Measurements from ENCODE around the gene GPR158. TPM values are rescaled to one million over a fixed set of nuclear protein-coding genes. Genes with fewer than 3 reads are reported as not detected.

The GPR158 gene
- total RNA-seq, 1 experiment from 2014 or later, result not detected

DNA sequence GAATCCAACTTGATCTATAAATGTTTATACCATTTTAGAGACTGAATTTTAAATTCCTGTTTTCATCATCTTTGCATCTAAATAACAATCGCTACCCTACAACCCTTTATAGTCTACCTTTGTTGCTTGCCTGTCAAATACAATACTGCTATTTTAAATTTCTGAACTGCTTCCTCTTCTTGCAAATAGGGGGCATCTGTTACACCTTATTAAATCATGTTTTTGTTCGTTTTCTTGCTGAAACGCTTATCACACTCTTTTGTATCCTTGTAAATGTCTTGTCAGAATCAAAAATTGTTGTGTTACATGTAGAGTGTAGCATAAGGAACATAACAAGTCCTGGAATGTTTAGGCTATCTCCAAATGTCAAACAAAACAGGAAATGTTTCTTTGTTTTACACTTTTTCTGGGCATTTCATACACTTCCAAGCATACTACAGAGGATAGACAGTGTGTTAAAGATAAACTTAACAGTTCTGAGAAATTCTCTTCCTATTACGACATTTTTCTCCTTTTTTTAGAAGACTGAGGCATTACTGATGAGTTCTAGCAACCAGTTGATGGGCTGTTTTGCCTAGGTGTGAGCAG is 281.3 kb downstream of the GPR158 start:
- no peak overlapping the region for H2AFZ ChIP-seq (ENCODE audit: low read length)
- intact Hi-C loops (cut with micrococcal nuclease), result no loop called here
- no peaks in the 10 kb centered on the region for H3K36me3 ChIP-seq (ENCODE audit: low read depth, low read length)
- DNase-seq, result no peak
- H3K27ac ChIP-seq (ENCODE audit: low read length), result no peak overlapping the region
- ChIA-PET CTCF (no interaction called here), POLR2A (ENCODE audit: unreplicated experiment) (no interaction called here)
- no peak overlapping the region for H3K9ac ChIP-seq (ENCODE audit: low read length)
- H3K79me2 ChIP-seq (ENCODE audit: low read length), result no peaks in the 10 kb centered on the region
- no peaks in the 10 kb centered on the region for H3K9me2 ChIP-seq (replicated peaks; ENCODE audit: low read length)
- TF ChIP-seq, protein P1, sequence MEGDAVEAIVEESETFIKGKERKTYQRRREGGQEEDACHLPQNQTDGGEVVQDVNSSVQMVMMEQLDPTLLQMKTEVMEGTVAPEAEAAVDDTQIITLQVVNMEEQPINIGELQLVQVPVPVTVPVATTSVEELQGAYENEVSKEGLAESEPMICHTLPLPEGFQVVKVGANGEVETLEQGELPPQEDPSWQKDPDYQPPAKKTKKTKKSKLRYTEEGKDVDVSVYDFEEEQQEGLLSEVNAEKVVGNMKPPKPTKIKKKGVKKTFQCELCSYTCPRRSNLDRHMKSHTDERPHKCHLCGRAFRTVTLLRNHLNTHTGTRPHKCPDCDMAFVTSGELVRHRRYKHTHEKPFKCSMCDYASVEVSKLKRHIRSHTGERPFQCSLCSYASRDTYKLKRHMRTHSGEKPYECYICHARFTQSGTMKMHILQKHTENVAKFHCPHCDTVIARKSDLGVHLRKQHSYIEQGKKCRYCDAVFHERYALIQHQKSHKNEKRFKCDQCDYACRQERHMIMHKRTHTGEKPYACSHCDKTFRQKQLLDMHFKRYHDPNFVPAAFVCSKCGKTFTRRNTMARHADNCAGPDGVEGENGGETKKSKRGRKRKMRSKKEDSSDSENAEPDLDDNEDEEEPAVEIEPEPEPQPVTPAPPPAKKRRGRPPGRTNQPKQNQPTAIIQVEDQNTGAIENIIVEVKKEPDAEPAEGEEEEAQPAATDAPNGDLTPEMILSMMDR (conservative IDR thresholded peaks at IDR 0.05; ENCODE audit: low read depth, low read length), result 0 out of 2 replicates have a peak, but pooled peaks have one; percentile 11
- no peak for TF ChIP-seq EZH2phosphoT487 (IDR thresholded peaks at IDR 0.05; ENCODE audit: borderline replicate concordance, low read length)
- BruUV-seq (replicated peaks), result no TSS peak
- H3K4me2 ChIP-seq (ENCODE audit: low read length), result no peak overlapping the region
- no peaks in the 10 kb centered on the region for H3K9me3 ChIP-seq (ENCODE audit: low read length)
- H3K4me1 ChIP-seq (ENCODE audit: insufficient read depth, low read length), result no peaks in the 10 kb centered on the region
- no peak overlapping the region for H3K4me3 ChIP-seq (ENCODE audit: low read length)
- no peak for ATAC-seq
- H3F3A ChIP-seq (ENCODE audit: low read length, unreplicated experiment), result no peaks in the 10 kb centered on the region
- no peaks in the 10 kb centered on the region for H4K20me1 ChIP-seq (ENCODE audit: low read length)
- no peaks in the 10 kb centered on the region for H3K27me3 ChIP-seq (ENCODE audit: low read length)

DNA sequence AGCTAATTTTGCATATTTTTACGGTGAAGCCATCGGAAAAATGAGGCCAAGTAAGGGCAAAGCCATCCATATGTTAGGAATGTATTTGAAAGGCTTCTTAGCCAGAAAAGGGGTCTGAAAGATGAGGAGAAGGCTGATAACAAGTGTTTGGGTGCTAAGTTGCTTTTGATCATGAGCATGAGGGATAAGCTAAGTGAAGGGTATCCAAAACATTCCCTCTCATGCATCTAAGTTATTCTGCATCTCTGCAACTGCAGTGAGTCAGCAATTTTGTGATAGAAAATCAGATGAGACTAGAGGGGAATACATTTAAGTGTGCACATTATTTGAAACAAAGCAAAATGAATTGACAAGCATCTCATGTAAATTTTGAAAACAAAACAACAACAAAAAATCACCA is 282.8 kb downstream of the GPR158 start:
- POLR2A ChIA-PET (ENCODE audit: unreplicated experiment), result no interaction called here
- Histone ChIP-seq H3K79me2 (ENCODE audit: low read length) (no peaks in the 10 kb centered on the region), H3F3A (ENCODE audit: low read length, unreplicated experiment) (no peaks in the 10 kb centered on the region), H3K9me2 (replicated peaks; ENCODE audit: low read length) (no peaks in the 10 kb centered on the region), H3K9ac (ENCODE audit: low read length) (no peak overlapping the region), H3K4me2 (ENCODE audit: low read length) (no peak overlapping the region), H3K9me3 (ENCODE audit: low read length) (no peaks in the 10 kb centered on the region), H3K27me3 (ENCODE audit: low read length) (no peaks in the 10 kb centered on the region), H4K20me1 (ENCODE audit: low read length) (no peaks in the 10 kb centered on the region), H3K27ac (ENCODE audit: low read length) (no peak overlapping the region), H3K4me3 (ENCODE audit: low read length) (no peak overlapping the region), H2AFZ (ENCODE audit: low read length) (no peak overlapping the region), H3K4me1 (ENCODE audit: insufficient read depth, low read length) (no peaks in the 10 kb centered on the region), H3K36me3 (ENCODE audit: low read depth, low read length) (no peaks in the 10 kb centered on the region)
- no TSS peak for BruUV-seq (replicated peaks)
- intact Hi-C loops (cut with micrococcal nuclease), result no loop called here
- DNase-seq, result no peak
- TF ChIP-seq, protein P1 (conservative IDR thresholded peaks at IDR 0.05; ENCODE audit: low read depth, low read length), result no peak
- TF ChIP-seq EZH2phosphoT487 (IDR thresholded peaks at IDR 0.05; ENCODE audit: borderline replicate concordance, low read length) (no peak), EZH2 (IDR thresholded peaks at IDR 0.05; ENCODE audit: low read length, unreplicated experiment) (no peak)
- CTCF ChIA-PET, result no interaction called here
- ATAC-seq, result no peak

DNA sequence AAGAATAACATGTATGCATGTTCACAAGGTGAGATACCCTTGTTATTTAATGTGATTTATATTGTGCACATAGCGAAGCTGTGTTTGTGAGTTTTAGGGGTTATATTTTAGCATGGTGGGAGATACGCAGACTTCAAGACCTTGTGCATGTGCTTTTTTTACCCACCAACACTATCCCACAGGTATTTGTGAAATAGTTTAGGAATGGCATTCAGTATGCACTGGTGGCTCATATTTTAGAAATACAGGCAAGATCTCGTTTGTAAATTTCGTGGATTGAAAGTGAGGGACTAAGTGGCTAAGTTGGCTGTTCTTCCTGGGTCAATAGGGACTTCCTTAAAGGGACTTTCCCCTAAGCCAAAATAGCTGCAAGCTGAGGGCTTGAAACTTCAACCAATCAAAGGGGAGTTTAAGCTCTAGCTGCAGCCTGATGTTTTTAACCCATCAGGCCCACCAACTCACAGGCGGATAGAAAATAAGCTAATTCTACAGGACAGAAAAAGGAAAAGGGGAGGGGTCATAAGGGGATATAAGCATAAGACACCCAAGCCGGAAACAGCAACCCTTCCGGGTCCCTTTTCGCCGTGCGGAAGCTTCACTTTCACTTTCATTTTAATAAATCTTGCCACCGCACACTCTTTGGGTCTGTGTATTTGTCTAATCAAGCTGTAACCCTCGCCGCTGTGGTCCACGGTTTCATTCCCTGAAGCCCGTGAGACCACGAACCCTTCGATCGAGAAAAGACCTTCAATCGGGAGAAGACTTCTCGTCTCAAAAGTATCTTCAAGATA is 291.0 kb downstream of the GPR158 start:
- no TSS peak for BruUV-seq (replicated peaks)
- ChIA-PET POLR2A (ENCODE audit: unreplicated experiment) (no interaction called here), CTCF (no interaction called here)
- Histone ChIP-seq H3K4me1 (ENCODE audit: insufficient read depth, low read length) (no peaks in the 10 kb centered on the region), H3K27me3 (ENCODE audit: low read length) (no peaks in the 10 kb centered on the region), H3K9me3 (ENCODE audit: low read length) (no peaks in the 10 kb centered on the region), H3K9me2 (replicated peaks; ENCODE audit: low read length) (no peaks in the 10 kb centered on the region), H3K4me3 (ENCODE audit: low read length) (no peak overlapping the region), H3K4me2 (ENCODE audit: low read length) (peak overlapping the region; percentile 26; the same call in 1 of the 2 replicates), H3K36me3 (ENCODE audit: low read depth, low read length) (no peaks in the 10 kb centered on the region), H2AFZ (ENCODE audit: low read length) (no peak overlapping the region), H3F3A (ENCODE audit: low read length, unreplicated experiment) (no peaks in the 10 kb centered on the region), H3K9ac (ENCODE audit: low read length) (no peak overlapping the region), H3K27ac (ENCODE audit: low read length) (no peak overlapping the region), H3K79me2 (ENCODE audit: low read length) (no peaks in the 10 kb centered on the region), H4K20me1 (ENCODE audit: low read length) (no peaks in the 10 kb centered on the region)
- ATAC-seq (no peak), DNase-seq (no peak)
- intact Hi-C loops (cut with micrococcal nuclease), result no loop called here
- no peak for TF ChIP-seq EZH2phosphoT487 (IDR thresholded peaks at IDR 0.05; ENCODE audit: borderline replicate concordance, low read length)
- no peak for TF ChIP-seq EZH2 (IDR thresholded peaks at IDR 0.05; ENCODE audit: low read length, unreplicated experiment)
- TF ChIP-seq, protein P1 (conservative IDR thresholded peaks at IDR 0.05; ENCODE audit: low read depth, low read length), result no peak

Data from PC-3 (cell line).